GM23338 (cell line): ENCODE data around the gene SMIM21. TPM values are rescaled to one million over a fixed set of nuclear protein-coding genes. Genes with fewer than 3 reads are reported as not detected.

ENCODE experiments used
- ATAC-seq: fragments of 200-7000 bp; cut with Tn5 transposase; 3 replicates; pipeline ENCODE4 v1.9.1; 2020
- DNase-seq: peaks from one replicate; pipeline ENCODE4 v3.0.0-alpha.2; 2015; ENCODE audit warnings: low spot score
- H2AFZ ChIP-seq: fragments of 200-600 bp; sonication (generic); 2 replicates; pipeline ENCODE4 v1.8.0; 2016; ENCODE audit warnings: antibody characterized with exemption, mild to moderate bottlenecking, moderate library complexity
- H3F3A ChIP-seq: fragments of 200-600 bp; sonication (generic); replicated peaks from 2 replicates; pipeline ENCODE4 v1.8.0; 2017; ENCODE audit warnings: antibody characterized with exemption, mixed run types, low read depth
- H3K27ac ChIP-seq: fragments of 200-600 bp; sonication (generic); 2 replicates; pipeline ENCODE4 v1.6.1; 2016; ENCODE audit warnings: low read depth
- H3K27me3 ChIP-seq: fragments of 200-600 bp; sonication (generic); 2 replicates; pipeline ENCODE4 v1.8.0; 2016; ENCODE audit warnings: mild to moderate bottlenecking, mixed run types, moderate library complexity; ENCODE audit not compliant: insufficient read depth
- H3K36me3 ChIP-seq: fragments of 200-600 bp; sonication (generic); 2 replicates; pipeline ENCODE4 v1.8.0; 2016; ENCODE audit warnings: mild to moderate bottlenecking; ENCODE audit not compliant: insufficient read depth
- H3K4me1 ChIP-seq: fragments of 200-600 bp; sonication (generic); 2 replicates; pipeline ENCODE4 v1.8.0; 2016; ENCODE audit warnings: mild to moderate bottlenecking, moderate library complexity; ENCODE audit not compliant: insufficient read depth
- H3K4me2 ChIP-seq: fragments of 200-600 bp; sonication (generic); 2 replicates; pipeline ENCODE4 v1.7.1; 2017; ENCODE audit warnings: mixed run types
- H3K4me3 ChIP-seq: fragments of 200-600 bp; sonication (generic); 2 replicates; pipeline ENCODE4 v1.6.1; 2016; ENCODE audit warnings: mixed run types
- H3K79me2 ChIP-seq: fragments of 200-600 bp; sonication (generic); replicated peaks from 2 replicates; pipeline ENCODE4 v1.8.0; 2017; ENCODE audit warnings: mild to moderate bottlenecking; ENCODE audit not compliant: insufficient read depth
- H3K9me2 ChIP-seq: fragments of 200-600 bp; sonication (generic); 2 replicates; pipeline ENCODE4 v1.8.0; 2017; ENCODE audit not compliant: insufficient read depth
- H4K20me1 ChIP-seq: fragments of 200-600 bp; sonication (generic); replicated peaks from 2 replicates; pipeline ENCODE4 v1.8.0; 2017; ENCODE audit warnings: mild to moderate bottlenecking; ENCODE audit not compliant: insufficient read depth
- H3K27ac Mint-ChIP-seq: 2 replicates; pipeline ENCODE4 v1.8.0; 2020; ENCODE audit warnings: inconsistent platforms, mild to moderate bottlenecking, moderate library complexity, mixed read lengths
- H3K27me3 Mint-ChIP-seq: 3 replicates; pipeline ENCODE4 v1.8.0; 2022; ENCODE audit warnings: low read depth, mild to moderate bottlenecking, moderate library complexity, mixed read lengths, inconsistent platforms; ENCODE audit not compliant: insufficient read depth, poor library complexity
- H3K36me3 Mint-ChIP-seq: 3 replicates; pipeline ENCODE4 v1.8.0; 2021; ENCODE audit warnings: low read depth, mild to moderate bottlenecking, inconsistent platforms, moderate library complexity, mixed read lengths
- H3K4me1 Mint-ChIP-seq: 3 replicates; pipeline ENCODE4 v1.8.0; 2020; ENCODE audit warnings: mild to moderate bottlenecking, inconsistent platforms, mixed read lengths
- H3K4me3 Mint-ChIP-seq: 3 replicates; pipeline ENCODE4 v1.8.0; 2021; ENCODE audit warnings: moderate library complexity, mild to moderate bottlenecking, inconsistent platforms, mixed read lengths
- H3K9me3 Mint-ChIP-seq: 3 replicates; pipeline ENCODE4 v1.8.0; 2020; ENCODE audit warnings: moderate library complexity, mild to moderate bottlenecking, inconsistent platforms, mixed read lengths
- CREB1 ChIP-seq: fragments of 250-450 bp; sonication (Bioruptor Pico); IDR thresholded peaks from 2 replicates; pipeline ENCODE4 v1.5.0; 2020; ENCODE audit warnings: low read depth, mild to moderate bottlenecking, moderate library complexity
- EZH2phosphoT487 ChIP-seq: fragments of 200-600 bp; sonication (generic); IDR thresholded peaks from one replicate; pipeline ENCODE4 v1.8.1; 2018; ENCODE audit warnings: antibody characterized with exemption; ENCODE audit not compliant: unreplicated experiment
- NANOG ChIP-seq: IDR thresholded peaks from 2 replicates; pipeline ENCODE4 v1.6.1; 2016; ENCODE audit warnings: antibody characterized with exemption, borderline replicate concordance
- POLR2AphosphoS5 ChIP-seq: IDR thresholded peaks from 2 replicates; pipeline ENCODE4 v1.6.1; 2016; ENCODE audit warnings: antibody characterized with exemption, low read depth
- REST ChIP-seq: IDR thresholded peaks from one replicate; pipeline ENCODE4 v1.6.1; 2018; ENCODE audit warnings: antibody characterized with exemption; ENCODE audit not compliant: unreplicated experiment
- STAT1 ChIP-seq: IDR thresholded peaks from one replicate; pipeline ENCODE4 v1.6.1; 2016; ENCODE audit warnings: antibody characterized with exemption; ENCODE audit not compliant: unreplicated experiment
- ZNF114 ChIP-seq: fragments of 250-450 bp; sonication (Bioruptor Pico); IDR thresholded peaks from 2 replicates; pipeline ENCODE4 v1.5.0; 2020; ENCODE audit warnings: mild to moderate bottlenecking, moderate library complexity
- ZNF331 ChIP-seq: fragments of 250-450 bp; sonication (Bioruptor Pico); IDR thresholded peaks from 2 replicates; pipeline ENCODE4 v1.5.0; 2020; ENCODE audit warnings: low read depth, mild to moderate bottlenecking, moderate library complexity
- polyA plus RNA-seq: library from polyadenylated mRNA; unstranded; fragments of >200 nt; fragmentation: Nextera tagmentation; extraction: Ambion mirVana; gene quantifications from 2 replicates; pipeline ENCODE4 v1.2.1, GENCODE V29; 2016
- total RNA-seq: library from RNA; depleted of rRNA; stranded (reverse); fragments of >200 nt; shearing (Covaris generic); gene quantifications from 2 replicates; pipeline ENCODE4 v1.2.3, GENCODE V29; 2014
- TF ChIP-seq, protein P1 (sequence below), 2 experiments: fragments of 200-600 bp in 1 of 2; sonication (generic) in 1 of 2; conservative IDR thresholded peaks; 2 replicates each; pipeline versions ENCODE4 v1.5.1 to v1.6.1; 2016 to 2017; ENCODE audit warnings: antibody characterized with exemption in 2 of 2, low read depth in 2 of 2, mild to moderate bottlenecking in 2 of 2, moderate library complexity in 1 of 2

Gene SMIM21
- total and polyA plus RNA-seq, 2 experiments from 2014 or later: not detected

DNA sequence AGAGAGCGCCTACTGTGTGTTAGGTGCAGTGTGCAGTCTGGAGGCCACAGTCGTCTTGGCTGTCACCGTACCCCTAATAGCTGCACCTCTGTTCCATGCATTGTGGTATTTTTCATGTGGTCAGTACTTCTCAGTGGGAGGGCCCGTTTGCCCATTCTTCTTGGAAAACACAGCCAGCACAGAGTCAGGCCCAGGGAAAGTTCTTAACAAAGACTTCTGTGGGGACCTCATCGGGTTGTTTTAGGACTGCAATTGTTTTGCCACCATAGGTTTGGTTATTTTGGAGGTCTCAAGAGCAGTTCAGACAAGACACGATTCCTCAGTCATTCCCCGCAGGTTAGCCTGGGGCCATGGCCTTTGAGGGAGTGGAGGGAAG lies 62.3 kb downstream of the SMIM21 start:
- Histone ChIP-seq H3K4me3 (no peak overlapping the region), H2AFZ (peak overlapping the region; percentile 52; the same call in 1 of the 2 replicates), H3K36me3 (no peaks in the 10 kb centered on the region), H3K79me2 (no peaks in the 10 kb centered on the region), H3K4me1 (no peaks in the 10 kb centered on the region), H3K27me3 (no peaks in the 10 kb centered on the region), H3K27ac (no peak overlapping the region), H3K4me2 (no peak overlapping the region), H3K9me2 (0 out of 2 replicates have a peak, but pooled peaks cover 3% of the 10 kb centered on the region), H4K20me1 (no peaks in the 10 kb centered on the region), H3F3A (no peaks in the 10 kb centered on the region)
- Mint-ChIP-seq H3K27ac (no peak overlapping the region), H3K9me3 (no peaks in the 10 kb centered on the region), H3K27me3 (peaks cover 3% of the 10 kb centered on the region), H3K36me3 (no peaks in the 10 kb centered on the region), H3K4me1 (0 out of 3 replicates have a peak, but pooled peaks cover 5% of the 10 kb centered on the region), H3K4me3 (no peak overlapping the region)
- ATAC-seq: no peak
- TF ChIP-seq POLR2AphosphoS5 (no peak), ZNF331 (CRISPR knock-in tag) (no peak), ZNF114 (CRISPR knock-in tag) (no peak)
- no peak for DNase-seq

DNA sequence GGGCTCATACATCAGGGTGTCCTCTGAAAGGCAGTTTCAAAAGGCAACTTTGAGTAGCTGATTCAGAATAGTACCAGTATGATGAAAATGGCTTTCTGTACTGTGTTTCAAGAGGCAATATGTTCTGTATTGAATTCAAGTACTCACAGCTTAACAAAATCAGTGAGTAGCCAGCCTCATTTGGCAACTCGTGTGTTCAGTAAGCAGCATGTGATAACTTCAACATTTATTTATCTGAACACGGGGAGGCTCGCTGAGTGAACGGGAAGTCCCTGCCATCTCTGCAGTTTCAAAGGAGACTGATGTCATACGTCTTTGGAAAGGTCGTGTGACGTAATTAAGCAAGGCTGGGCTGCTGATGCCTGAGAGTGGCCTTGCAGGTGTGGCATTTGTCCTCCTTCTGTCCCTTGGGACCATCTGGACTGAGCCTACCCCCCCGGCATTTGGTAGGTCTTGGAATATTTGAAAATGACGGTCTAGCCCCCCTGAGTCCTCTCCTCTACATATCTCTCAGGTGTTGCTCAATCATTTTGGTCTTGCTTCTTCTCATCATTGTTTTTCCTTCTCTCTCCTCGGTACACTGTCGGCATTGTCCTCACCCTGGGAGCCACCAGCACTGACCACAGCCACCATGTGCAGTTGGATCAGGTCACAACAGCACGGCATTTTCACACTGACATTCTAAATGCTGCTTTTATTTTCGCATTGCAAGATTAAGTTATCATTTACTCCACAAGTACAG lies 62.8 kb downstream of the SMIM21 start:
- Histone ChIP-seq H3K4me2 (no peak overlapping the region), H3K4me3 (no peak overlapping the region), H2AFZ (peak overlapping the region; percentile 52; the same call in 1 of the 2 replicates), H3K36me3 (no peaks in the 10 kb centered on the region), H3K4me1 (no peaks in the 10 kb centered on the region), H3K27ac (no peak overlapping the region), H3K9me2 (0 out of 2 replicates have a peak, but pooled peaks cover 4% of the 10 kb centered on the region), H3F3A (no peaks in the 10 kb centered on the region), H3K27me3 (no peaks in the 10 kb centered on the region), H4K20me1 (no peaks in the 10 kb centered on the region), H3K79me2 (no peaks in the 10 kb centered on the region)
- Mint-ChIP-seq H3K27ac (no peak overlapping the region), H3K36me3 (peaks cover 1% of the 10 kb centered on the region), H3K4me3 (no peak overlapping the region), H3K4me1 (0 out of 3 replicates have a peak, but pooled peaks cover 5% of the 10 kb centered on the region), H3K9me3 (no peaks in the 10 kb centered on the region; the same call in 2 of the 3 replicates), H3K27me3 (peaks cover 4% of the 10 kb centered on the region)
- TF ChIP-seq, protein P1, sequence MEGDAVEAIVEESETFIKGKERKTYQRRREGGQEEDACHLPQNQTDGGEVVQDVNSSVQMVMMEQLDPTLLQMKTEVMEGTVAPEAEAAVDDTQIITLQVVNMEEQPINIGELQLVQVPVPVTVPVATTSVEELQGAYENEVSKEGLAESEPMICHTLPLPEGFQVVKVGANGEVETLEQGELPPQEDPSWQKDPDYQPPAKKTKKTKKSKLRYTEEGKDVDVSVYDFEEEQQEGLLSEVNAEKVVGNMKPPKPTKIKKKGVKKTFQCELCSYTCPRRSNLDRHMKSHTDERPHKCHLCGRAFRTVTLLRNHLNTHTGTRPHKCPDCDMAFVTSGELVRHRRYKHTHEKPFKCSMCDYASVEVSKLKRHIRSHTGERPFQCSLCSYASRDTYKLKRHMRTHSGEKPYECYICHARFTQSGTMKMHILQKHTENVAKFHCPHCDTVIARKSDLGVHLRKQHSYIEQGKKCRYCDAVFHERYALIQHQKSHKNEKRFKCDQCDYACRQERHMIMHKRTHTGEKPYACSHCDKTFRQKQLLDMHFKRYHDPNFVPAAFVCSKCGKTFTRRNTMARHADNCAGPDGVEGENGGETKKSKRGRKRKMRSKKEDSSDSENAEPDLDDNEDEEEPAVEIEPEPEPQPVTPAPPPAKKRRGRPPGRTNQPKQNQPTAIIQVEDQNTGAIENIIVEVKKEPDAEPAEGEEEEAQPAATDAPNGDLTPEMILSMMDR (conservative IDR thresholded peaks at IDR 0.05; ENCODE audit: low read depth in 2 of 2): no peak
- no peak for TF ChIP-seq EZH2phosphoT487
- DNase-seq: no peak
- ATAC-seq: no peak

- no peak overlapping the region for H3K27ac Mint-ChIP-seq
- H3K4me2 ChIP-seq: no peak overlapping the region
- H3K9me3 Mint-ChIP-seq: no peaks in the 10 kb centered on the region; the same call in 2 of the 3 replicates
- H3K4me1 ChIP-seq: no peaks in the 10 kb centered on the region
- DNase-seq: no peak
- no peaks in the 10 kb centered on the region for H3K79me2 ChIP-seq
- H3K4me3 ChIP-seq: no peak overlapping the region
- ATAC-seq: no peak
- no peaks in the 10 kb centered on the region for H3K36me3 ChIP-seq
- 0 out of 2 replicates have a peak, but pooled peaks cover 7% of the 10 kb centered on the region for H3K9me2 ChIP-seq
- peaks cover 5% of the 10 kb centered on the region; the same call in 1 of the 3 replicates for H3K4me1 Mint-ChIP-seq
- H3K4me3 Mint-ChIP-seq: no peak overlapping the region
- no peak overlapping the region for H3K27ac ChIP-seq
- no peaks in the 10 kb centered on the region for H3F3A ChIP-seq
- no peak overlapping the region for H2AFZ ChIP-seq
- peaks cover 6% of the 10 kb centered on the region for H3K36me3 Mint-ChIP-seq
- H3K27me3 ChIP-seq: no peaks in the 10 kb centered on the region
- no peaks in the 10 kb centered on the region for H4K20me1 ChIP-seq
- peaks cover 6% of the 10 kb centered on the region for H3K27me3 Mint-ChIP-seq
- TF ChIP-seq, protein P1 (conservative IDR thresholded peaks at IDR 0.05; ENCODE audit: low read depth in 2 of 2): no peak
- no peak for TF ChIP-seq STAT1
- TF ChIP-seq REST: no peak
- no peak for TF ChIP-seq CREB1 (CRISPR knock-in tag)
- no peak for TF ChIP-seq NANOG
- no peak for TF ChIP-seq ZNF331 (CRISPR knock-in tag)
- no peak for TF ChIP-seq POLR2AphosphoS5
- TF ChIP-seq EZH2phosphoT487: no peak
Observed at GRCh38 chr18:75363446-75364225, 63.9 kb downstream of the SMIM21 start.
